Hematopoietic multipotent progenitor cell treated with erythropoietin and hydrocortisone succinate and interleukin-3 and kit ligand, for 15 days (in vitro differentiated cells): ENCODE results near the gene METTL5.
A peak's percentile ranks its signal among the peaks of the same experiment; 100 is the strongest.

Experiments used
- DNase-seq: peaks from one replicate; pipeline ENCODE4 v3.0.0-alpha.2; 2015; ENCODE audit warnings: low spot score

The METTL5 gene

DNA sequence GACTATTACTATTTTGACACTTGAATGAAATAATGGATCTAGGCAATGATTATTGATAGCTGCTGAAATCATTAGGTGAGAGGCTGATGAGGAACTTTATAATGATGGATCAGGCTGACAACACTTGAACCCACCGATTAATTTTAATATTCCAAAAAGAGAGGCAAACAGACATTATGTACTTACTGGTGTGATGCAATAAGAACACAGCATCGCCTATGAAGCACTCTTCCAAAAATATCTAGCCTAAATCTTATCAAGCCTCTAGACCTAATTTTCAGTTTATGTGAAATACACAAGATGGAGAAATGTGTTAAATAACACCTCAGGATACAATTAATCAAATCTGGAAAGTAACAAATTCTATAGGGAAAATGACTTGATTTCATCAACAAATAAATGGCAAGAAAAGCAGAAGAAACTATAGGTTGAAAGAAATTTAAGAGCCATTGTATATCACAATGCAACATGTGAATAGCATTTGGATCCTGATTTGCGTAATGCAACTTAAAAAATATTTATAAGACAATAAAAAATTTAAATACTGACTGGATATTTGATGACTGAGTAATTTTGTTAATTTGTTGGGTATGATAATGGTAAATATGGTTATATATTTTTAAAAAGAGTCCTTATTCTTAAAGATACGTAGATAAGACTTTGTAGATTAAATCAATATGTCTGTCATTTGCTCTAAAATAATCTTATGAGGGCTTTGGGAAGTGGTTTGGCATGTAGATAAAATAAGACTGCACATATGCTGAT is 43.3 kb downstream of the METTL5 start:
- no peak for DNase-seq

DNA sequence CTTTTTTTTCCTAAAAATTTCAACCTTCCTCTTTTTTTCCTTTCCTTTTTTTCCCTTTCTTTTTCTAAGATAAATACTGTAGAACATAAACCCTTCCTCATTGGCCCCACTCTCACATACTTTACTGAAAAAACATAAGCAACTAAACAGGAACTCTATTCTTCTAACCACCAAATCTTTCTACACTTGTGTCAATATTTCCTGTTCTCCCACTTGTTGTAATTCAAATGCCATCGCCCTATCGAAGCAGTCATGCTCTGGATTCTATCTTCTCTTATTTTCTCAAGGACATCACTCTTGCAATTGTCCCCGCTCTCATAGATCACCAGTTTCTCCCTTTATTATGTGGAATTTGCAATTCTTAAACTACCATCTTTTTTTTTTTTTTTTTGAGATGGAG is 46.3 kb downstream of the METTL5 start:
- DNase-seq = no peak

DNA sequence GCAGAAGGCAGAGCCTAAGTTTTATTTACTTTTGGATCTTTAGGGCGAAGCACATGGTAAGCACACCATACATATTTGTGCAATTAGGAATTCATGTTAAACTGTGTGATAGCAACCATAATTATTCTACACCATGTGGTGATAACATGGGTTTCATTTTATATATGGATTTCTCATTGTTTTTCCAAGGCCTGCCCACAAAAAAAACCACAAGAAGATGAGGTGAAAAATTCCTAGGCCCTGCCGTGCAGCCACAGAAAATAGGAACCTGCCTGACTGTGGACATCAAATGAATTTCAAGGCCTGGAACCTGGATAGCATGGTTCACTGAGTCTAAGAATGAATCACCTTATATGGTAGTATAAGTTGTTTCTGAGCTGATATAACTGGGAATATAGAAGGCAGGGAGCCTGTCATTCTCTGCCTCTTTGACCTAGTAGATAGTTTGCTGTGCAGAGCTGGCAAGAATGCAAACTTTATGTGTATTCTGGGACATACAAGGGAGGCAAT is 48.4 kb downstream of the METTL5 start:
- DNase-seq = no peak

DNA sequence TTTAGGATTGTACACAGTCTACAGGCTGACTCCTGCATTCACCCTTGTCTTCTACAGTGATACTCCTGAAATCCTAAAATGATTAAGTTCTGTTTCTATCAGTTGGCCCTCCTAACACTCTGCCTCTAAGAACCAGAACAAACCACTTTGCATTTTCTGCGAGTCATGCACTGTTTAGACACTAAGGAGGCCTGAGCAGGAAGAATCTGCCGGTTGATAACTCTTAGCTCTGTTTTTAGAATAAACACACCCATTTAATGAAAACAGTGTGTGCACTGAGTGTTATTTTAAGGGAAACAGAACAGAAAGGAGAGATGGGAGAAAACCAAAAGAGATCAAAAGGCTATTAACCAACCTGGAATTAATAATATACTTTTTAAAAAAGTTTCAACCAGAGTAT is 48.9 kb downstream of the METTL5 start:
- no peak for DNase-seq

DNA sequence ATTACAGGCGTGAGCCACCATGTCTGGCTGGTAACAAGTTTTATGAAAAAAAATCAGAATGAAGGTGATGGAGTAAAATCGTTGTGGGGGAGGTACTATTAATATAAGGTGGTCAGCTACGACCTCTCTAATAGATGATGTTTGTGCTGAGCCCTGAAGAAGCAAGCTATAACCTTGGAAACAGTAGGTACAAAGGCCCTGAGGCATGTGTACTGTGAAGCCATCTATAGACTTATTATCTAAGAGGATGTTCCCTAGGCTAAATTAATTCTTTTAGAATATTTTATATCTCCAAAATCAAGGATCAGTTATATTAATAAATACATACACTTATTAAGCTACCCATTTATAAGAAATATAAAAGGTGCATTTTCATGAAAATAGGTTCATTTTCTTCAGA is 49.4 kb downstream of the METTL5 start:
- DNase-seq = no peak

DNA sequence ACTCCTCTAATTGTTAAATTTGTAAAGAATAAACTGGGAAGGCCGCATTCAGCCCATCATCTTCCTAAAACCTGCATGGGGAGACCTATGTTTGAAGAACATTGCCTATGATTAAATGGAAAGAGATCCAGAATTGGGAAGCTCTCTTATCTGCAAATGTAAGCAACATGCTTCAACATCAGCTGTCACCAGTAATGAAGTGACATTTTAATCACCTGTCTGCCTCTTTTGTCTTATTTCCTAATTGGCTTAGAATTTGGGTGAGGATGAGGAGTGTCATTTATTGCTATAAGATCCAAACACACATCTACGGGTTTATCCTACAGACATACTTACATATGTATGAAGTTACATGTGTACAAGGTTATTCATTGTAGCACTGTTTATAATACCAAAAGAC is 52.1 kb downstream of the METTL5 start:
- DNase-seq = no peak

DNA sequence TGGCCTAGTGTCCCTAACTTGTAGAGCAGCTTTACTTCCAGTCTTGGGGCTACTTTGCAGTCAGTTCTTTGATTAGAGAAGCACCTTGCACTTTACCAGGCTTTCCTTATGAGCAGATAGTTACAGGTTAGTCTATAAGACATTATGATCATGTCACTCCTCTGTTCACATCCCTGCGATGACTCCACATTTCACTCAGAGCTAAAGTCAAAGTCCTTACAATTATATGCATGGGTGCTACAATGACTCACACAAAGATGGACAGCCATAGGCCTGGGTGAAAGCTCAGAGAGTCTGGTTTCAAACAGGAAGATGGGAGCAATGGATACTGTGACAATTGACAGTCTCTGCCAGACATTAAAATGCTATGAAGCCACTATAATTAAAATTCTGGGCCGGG is 53.1 kb downstream of the METTL5 start:
- DNase-seq = no peak

DNA sequence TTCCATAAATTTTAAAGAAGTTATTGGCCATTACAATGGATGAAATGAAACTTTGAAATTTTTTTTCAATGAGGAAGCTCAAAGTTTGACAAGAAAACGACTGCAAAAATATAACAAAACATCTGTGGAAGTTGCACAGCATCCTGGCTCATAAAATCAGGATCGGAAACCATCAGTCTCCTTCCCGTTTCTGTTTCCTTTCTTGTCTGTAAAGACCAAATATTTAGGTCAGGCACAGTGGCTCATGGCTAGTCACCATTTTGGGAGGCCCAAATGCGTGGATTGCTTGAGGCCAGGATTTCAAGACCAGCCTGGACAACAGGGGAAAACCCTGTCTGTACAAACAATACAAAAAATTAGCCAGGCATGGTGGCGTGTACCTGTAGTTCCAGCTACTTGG is 53.7 kb downstream of the METTL5 start:
- no peak for DNase-seq

DNA sequence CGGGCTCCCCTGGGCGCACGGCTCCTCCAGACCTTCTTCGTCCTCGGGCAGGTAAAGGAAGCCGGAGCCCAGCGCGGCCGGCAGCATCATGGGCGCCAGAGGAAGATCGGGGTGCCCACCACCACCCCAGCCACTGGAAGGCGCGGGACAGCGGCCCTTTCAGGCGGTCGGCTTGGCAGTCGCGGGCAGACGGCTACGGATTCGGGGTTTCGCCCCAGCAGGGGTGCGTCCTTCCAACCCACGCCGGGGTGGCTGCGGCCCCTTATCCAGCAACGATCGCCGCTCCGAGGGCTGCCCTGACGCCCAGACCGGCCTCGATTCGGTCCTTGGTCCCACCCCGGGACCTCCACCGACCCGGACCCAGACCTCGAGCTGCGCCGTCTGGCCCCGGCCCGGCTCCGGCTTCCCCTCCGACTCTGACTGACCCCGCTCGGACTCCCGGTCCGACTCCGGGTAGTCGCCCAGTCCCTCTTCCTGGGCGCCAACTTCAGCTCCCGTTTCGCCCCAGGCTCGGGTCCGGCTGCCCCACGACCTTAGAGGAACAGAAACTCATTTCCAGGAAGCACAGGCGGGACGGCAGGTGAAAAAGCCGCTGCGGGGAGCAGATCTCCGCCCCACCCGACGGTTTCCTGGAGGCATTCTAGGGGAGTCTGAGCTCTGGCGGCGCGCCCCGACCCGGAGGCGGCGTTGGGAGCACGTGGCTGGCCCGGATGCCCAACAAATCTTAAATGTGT is 56.3 kb downstream of the METTL5 start:
- no peak for DNase-seq

DNA sequence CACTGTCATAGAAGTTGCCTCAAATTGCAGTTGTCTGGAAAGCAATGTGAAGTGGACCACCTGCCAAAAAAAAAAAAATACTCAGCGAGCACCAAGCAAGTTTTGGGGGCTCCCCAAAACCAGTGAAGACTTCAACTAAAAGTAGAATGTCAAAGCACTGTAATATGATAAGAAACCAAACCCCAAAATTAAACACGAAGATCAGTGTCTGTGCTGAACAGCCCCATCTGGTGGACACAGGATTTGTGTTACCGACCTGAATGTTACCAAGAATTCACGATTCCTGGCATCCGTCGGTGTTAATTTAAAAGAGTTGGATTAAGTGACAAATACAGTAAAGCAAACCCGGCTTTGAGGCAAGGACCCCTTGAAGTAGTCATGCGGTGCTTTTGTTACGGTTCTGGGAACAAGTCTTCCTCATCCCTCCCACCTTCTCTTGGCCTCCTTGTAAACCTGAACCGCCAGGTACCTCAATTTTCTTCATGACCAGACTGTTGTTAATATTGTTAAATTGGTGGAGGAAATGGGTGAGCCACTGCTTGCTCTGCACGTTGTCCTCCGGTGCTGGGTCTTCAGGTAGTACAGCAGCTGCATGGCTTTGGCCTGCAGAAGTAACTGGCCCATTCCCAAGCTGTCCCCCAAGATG is 57.3 kb downstream of the METTL5 start:
- peak; percentile 61 for DNase-seq

DNA sequence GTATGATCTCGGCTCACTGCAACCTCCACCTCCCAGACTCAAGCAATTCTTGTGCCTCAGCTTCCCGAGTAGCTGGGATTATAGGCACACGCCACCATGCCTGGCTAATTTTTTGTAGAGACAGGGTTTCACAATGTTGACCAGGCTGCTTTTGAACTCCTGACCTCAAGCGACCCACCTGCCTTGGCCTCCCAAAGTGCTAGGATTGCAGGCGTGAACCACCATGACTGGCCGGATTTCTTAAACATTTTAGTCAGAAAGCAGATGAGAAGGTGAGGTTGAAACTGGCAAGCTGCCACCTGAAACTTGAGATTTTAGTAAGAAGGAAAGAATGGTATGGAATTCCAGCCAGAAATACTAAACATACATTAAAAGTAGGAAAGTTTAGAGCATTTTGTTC is 59.2 kb downstream of the METTL5 start:
- no peak for DNase-seq

DNA sequence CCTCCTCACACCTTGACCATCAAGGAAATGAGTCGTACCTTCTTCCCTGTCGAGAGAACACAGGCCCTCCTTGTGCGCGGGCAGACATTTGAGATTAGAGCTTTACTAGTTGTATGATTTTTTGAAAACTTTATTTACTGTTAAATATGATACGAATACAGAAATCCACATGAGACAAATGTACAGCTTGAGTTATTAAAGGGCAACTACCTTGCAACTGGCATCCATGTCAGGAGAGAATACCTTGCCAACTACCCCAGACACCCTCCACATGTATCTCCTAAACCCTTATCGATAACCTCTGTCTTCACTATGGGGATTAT is 62.8 kb downstream of the METTL5 start:
- DNase-seq = no peak
